ENCODE results near the gene TMEM184B. TPM values are rescaled to one million over a fixed set of nuclear protein-coding genes. Genes with fewer than 3 reads are reported as not detected.

The TMEM184B gene
- total and polyA plus RNA-seq, 10 of the 15 experiments (the other 5 are each of a cell fraction or from before 2014, with no cell fraction given), result 0.56 to 22.4 (median 7.9) TPM

GRCh38 chr22:38176170-38176741 lies 96.6 kb downstream of the TMEM184B start (continued):
- TF ChIP-seq TARDBP (IDR thresholded peaks at IDR 0.05; ENCODE audit: borderline replicate concordance) (no peak), PBX3 (IDR thresholded peaks at IDR 0.05; ENCODE audit: insufficient replicate concordance, low read depth, low read length) (no peak), SMAD1 (IDR thresholded peaks at IDR 0.05; ENCODE audit: low read depth, partially characterized antibody) (no peak), MTA3 (IDR thresholded peaks at IDR 0.05; ENCODE audit: borderline replicate concordance, low read length) (no peak), TCF3 (IDR thresholded peaks at IDR 0.05; ENCODE audit: borderline replicate concordance, insufficient read depth, low read depth, low read length) (peak; percentile 96), TCF7 (IDR thresholded peaks at IDR 0.05; ENCODE audit: borderline replicate concordance) (no peak), MTA2 (IDR thresholded peaks at IDR 0.05; ENCODE audit: low read depth) (peak; percentile 56; the same call in 1 of the 2 replicates), GATAD2B (conservative IDR thresholded peaks at IDR 0.05; ENCODE audit: low read depth) (0 out of 2 replicates have a peak, but pooled peaks have one; percentile 70), NFYA (IDR thresholded peaks at IDR 0.05; ENCODE audit: borderline replicate concordance, low read depth, low read length) (no peak), ZNF687 (IDR thresholded peaks at IDR 0.05) (peak; percentile 95), ESRRA (IDR thresholded peaks at IDR 0.05; ENCODE audit: low read length) (no peak), NR2C2 (IDR thresholded peaks at IDR 0.05; ENCODE audit: borderline replicate concordance, control insufficient read depth, insufficient read length, low read depth) (no peak), ELK1 (IDR thresholded peaks at IDR 0.05; ENCODE audit: low read depth, low read length) (no peak), BACH1 (IDR thresholded peaks at IDR 0.05; ENCODE audit: borderline replicate concordance) (no peak; the same call in 1 of the 2 replicates), MXI1 (IDR thresholded peaks at IDR 0.05; ENCODE audit: low read depth, low read length) (no peak), SP1 (IDR thresholded peaks at IDR 0.05; ENCODE audit: low read depth, low read length) (peak; percentile 64), E4F1 (IDR thresholded peaks at IDR 0.05; ENCODE audit: borderline replicate concordance, partially characterized antibody) (no peak)

Data from GM12878 (cell line).